Smooth muscle cell (in vitro differentiated cells): ENCODE measurements around the gene UBFD1. TPM values are rescaled to one million over a fixed set of nuclear protein-coding genes. Genes with fewer than 3 reads are reported as not detected.

Experiments used
- DNase-seq: peaks from one replicate; lab custom pipeline; 2025; ENCODE audit not compliant: unreplicated experiment; lab: John Stamatoyannopoulos, UW
- H2AFZ ChIP-seq: fragments of 200-600 bp; sonication (generic); 2 replicates; pipeline ENCODE4 v1.6.0; 2016; ENCODE audit warnings: antibody characterized with exemption, low read depth, mild to moderate bottlenecking
- H3F3A ChIP-seq: fragments of 200-600 bp; sonication (generic); 2 replicates; pipeline ENCODE4 v1.6.0; 2017; ENCODE audit warnings: antibody characterized with exemption, low read depth
- H3K27ac ChIP-seq: fragments of 200-600 bp; sonication (generic); 2 replicates; pipeline ENCODE4 v1.5.1; 2016; ENCODE audit warnings: low read depth, mild to moderate bottlenecking
- H3K27me3 ChIP-seq: fragments of 200-600 bp; sonication (generic); 2 replicates; pipeline ENCODE4 v1.6.1; 2016; ENCODE audit warnings: low read depth, mild to moderate bottlenecking
- H3K36me3 ChIP-seq: fragments of 200-600 bp; sonication (generic); 2 replicates; pipeline ENCODE4 v1.5.1; 2016; ENCODE audit warnings: low read depth
- H3K4me1 ChIP-seq: fragments of 200-600 bp; sonication (generic); 2 replicates; pipeline ENCODE4 v1.5.1; 2016; ENCODE audit warnings: low read depth
- H3K4me2 ChIP-seq: fragments of 200-600 bp; sonication (generic); 2 replicates; pipeline ENCODE4 v1.6.0; 2016; ENCODE audit warnings: mild to moderate bottlenecking
- H3K4me3 ChIP-seq: fragments of 200-600 bp; sonication (generic); 2 replicates; pipeline ENCODE4 v1.5.1; 2016; ENCODE audit warnings: mild to moderate bottlenecking
- H3K79me2 ChIP-seq: fragments of 200-600 bp; sonication (generic); 2 replicates; pipeline ENCODE4 v1.6.0; 2016; ENCODE audit warnings: low read depth, mild to moderate bottlenecking
- H3K9ac ChIP-seq: fragments of 200-600 bp; sonication (generic); 2 replicates; pipeline ENCODE4 v1.6.0; 2016; ENCODE audit warnings: low read depth
- H3K9me3 ChIP-seq: fragments of 200-600 bp; sonication (generic); replicated peaks from 2 replicates; pipeline ENCODE4 v1.5.1; 2016; ENCODE audit warnings: low read depth
- H4K20me1 ChIP-seq: fragments of 200-600 bp; sonication (generic); 2 replicates; pipeline ENCODE4 v1.6.0; 2016; ENCODE audit warnings: low read depth
- WGBS: methylation state at CpG from one replicate; pipeline ENCODE4 v1.1.7; 2016; ENCODE audit warnings: low lambda C conversion rate; 5-methylcytosine and 5-hydroxymethylcytosine counted together
- polyA plus RNA-seq: library from polyadenylated mRNA; unstranded; fragments of >200 nt; fragmentation: Nextera tagmentation; extraction: Ambion mirVana; gene quantifications from 2 replicates; pipeline ENCODE4 v1.2.1, GENCODE V29; 2016
- total RNA-seq: library from RNA; depleted of rRNA; stranded (reverse); fragments of >200 nt; gene quantifications from 2 replicates; pipeline ENCODE4 v1.2.3, GENCODE V29; 2014
- TF ChIP-seq, protein P1 (sequence below): fragments of 200-600 bp; sonication (generic); IDR thresholded peaks from 2 replicates; pipeline ENCODE4 v1.5.1; 2017; ENCODE audit warnings: borderline replicate concordance, mild to moderate bottlenecking, antibody characterized with exemption; ENCODE audit not compliant: insufficient read depth, poor library complexity, severe bottlenecking

Gene UBFD1
- total and polyA plus RNA-seq, 2 experiments from 2014 or later = 35.5 to 69.3 TPM

DNA sequence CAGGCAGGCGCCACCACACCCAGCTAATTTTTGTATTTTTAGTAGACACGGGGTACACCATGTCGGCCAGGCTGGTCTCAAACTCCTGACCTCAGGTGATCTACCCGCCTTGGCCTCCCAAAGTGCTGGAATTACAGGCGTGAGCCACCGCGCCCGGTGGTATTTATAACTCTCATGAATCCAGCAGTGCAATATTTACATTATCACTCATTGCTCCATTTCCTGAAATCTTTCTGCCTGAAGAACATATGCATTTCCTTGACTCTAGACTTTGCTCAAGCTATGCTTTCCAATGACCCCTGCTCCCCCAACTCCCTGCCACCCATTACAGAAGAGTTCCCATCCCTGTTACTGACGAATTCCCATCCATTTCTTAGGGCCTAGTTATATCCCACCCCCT lies 58.3 kb downstream of the UBFD1 start:
- Histone ChIP-seq H2AFZ (no peak overlapping the region), H3K27ac (no peak overlapping the region), H3K79me2 (no peaks in the 10 kb centered on the region), H3K9ac (no peak overlapping the region), H3K27me3 (no peaks in the 10 kb centered on the region), H3K4me1 (no peaks in the 10 kb centered on the region), H4K20me1 (no peaks in the 10 kb centered on the region), H3K4me2 (no peak overlapping the region), H3F3A (no peaks in the 10 kb centered on the region), H3K4me3 (no peak overlapping the region), H3K9me3 (no peaks in the 10 kb centered on the region), H3K36me3 (no peaks in the 10 kb centered on the region)
- no peak for DNase-seq
- TF ChIP-seq, protein P1, sequence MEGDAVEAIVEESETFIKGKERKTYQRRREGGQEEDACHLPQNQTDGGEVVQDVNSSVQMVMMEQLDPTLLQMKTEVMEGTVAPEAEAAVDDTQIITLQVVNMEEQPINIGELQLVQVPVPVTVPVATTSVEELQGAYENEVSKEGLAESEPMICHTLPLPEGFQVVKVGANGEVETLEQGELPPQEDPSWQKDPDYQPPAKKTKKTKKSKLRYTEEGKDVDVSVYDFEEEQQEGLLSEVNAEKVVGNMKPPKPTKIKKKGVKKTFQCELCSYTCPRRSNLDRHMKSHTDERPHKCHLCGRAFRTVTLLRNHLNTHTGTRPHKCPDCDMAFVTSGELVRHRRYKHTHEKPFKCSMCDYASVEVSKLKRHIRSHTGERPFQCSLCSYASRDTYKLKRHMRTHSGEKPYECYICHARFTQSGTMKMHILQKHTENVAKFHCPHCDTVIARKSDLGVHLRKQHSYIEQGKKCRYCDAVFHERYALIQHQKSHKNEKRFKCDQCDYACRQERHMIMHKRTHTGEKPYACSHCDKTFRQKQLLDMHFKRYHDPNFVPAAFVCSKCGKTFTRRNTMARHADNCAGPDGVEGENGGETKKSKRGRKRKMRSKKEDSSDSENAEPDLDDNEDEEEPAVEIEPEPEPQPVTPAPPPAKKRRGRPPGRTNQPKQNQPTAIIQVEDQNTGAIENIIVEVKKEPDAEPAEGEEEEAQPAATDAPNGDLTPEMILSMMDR = no peak
- WGBS = 93% methylated on average over 9 of the region's 9 CpGs

Other genes with a start within 250 kb of the UBFD1 start
- gene COG7, start 104.5 kb upstream of the UBFD1 start, total RNA-seq = 17.2 and 23.3 TPM in 2 replicates
- 17.6 and 20.1 TPM in 2 replicates for gene COG7, start 104.5 kb upstream of the UBFD1 start, polyA plus RNA-seq
- gene GGA2, start 47.2 kb upstream of the UBFD1 start, total RNA-seq = 27.7 and 42.5 TPM in 2 replicates
- gene GGA2, start 47.2 kb upstream of the UBFD1 start, polyA plus RNA-seq = 32.2 TPM in 2 replicates
- gene EARS2, start 377 bp upstream of the UBFD1 start, total RNA-seq = 14.3 and 32.8 TPM in 2 replicates
- gene EARS2, start 377 bp upstream of the UBFD1 start, polyA plus RNA-seq = 13.0 and 22.8 TPM in 2 replicates
- 172 and 192 TPM in 2 replicates for gene NDUFAB1, start 38.6 kb downstream of the UBFD1 start, total RNA-seq
- 223 and 252 TPM in 2 replicates for gene NDUFAB1, start 38.6 kb downstream of the UBFD1 start, polyA plus RNA-seq
- gene PALB2, start 83.6 kb downstream of the UBFD1 start, total RNA-seq = 3.8 and 4.6 TPM in 2 replicates
- 4.1 and 5.3 TPM in 2 replicates for gene PALB2, start 83.6 kb downstream of the UBFD1 start, polyA plus RNA-seq
- 14.0 and 23.3 TPM in 2 replicates for gene DCTN5, start 83.7 kb downstream of the UBFD1 start, total RNA-seq
- 20.2 and 22.6 TPM in 2 replicates for gene DCTN5, start 83.7 kb downstream of the UBFD1 start, polyA plus RNA-seq
- 3.1 and 29.7 TPM in 2 replicates for gene PLK1, start 121.2 kb downstream of the UBFD1 start, total RNA-seq
- 12.0 and 15.5 TPM in 2 replicates for gene PLK1, start 121.2 kb downstream of the UBFD1 start, polyA plus RNA-seq
- gene ERN2, start 155.5 kb downstream of the UBFD1 start, total RNA-seq = not detected in 2 replicates
- not detected in 2 replicates for gene ERN2, start 155.5 kb downstream of the UBFD1 start, polyA plus RNA-seq
- not detected in 2 replicates for gene CHP2, start 197.3 kb downstream of the UBFD1 start, total RNA-seq
- gene CHP2, start 197.3 kb downstream of the UBFD1 start, polyA plus RNA-seq = not detected in 2 replicates